Activated naive CD4-positive, alpha-beta T cell treated with anti-CD3 and anti-CD28 coated beads for 36 hours (primary cell): ENCODE results near the gene NUP88. TPM values are rescaled to one million over a fixed set of nuclear protein-coding genes. Genes with fewer than 3 reads are reported as not detected.

Experiments used
- CTCF ChIA-PET: fragments of 350-600 bp; sonication (Branson Sonifier 250); formaldehyde crosslinking; loops from one replicate; lab custom pipeline; 2021; ENCODE audit warnings: antibody characterized with exemption; lab: Charles Lee
- DNase-seq: peaks from one replicate; pipeline ENCODE4 v3.0.0-alpha.2; 2020
- H3K27ac Mint-ChIP-seq: one replicate; pipeline ENCODE4 v1.8.0; 2021; ENCODE audit warnings: mild to moderate bottlenecking, mixed read lengths
- H3K27me3 Mint-ChIP-seq: one replicate; pipeline ENCODE4 v1.8.0; 2021; ENCODE audit warnings: low read depth, mixed read lengths
- H3K36me3 Mint-ChIP-seq: one replicate; pipeline ENCODE4 v1.8.0; 2021; ENCODE audit warnings: low read depth, mixed read lengths
- H3K4me1 Mint-ChIP-seq: one replicate; pipeline ENCODE4 v1.8.0; 2021; ENCODE audit warnings: low read depth, mixed read lengths
- H3K4me3 Mint-ChIP-seq: one replicate; pipeline ENCODE4 v1.8.0; 2021; ENCODE audit warnings: mild to moderate bottlenecking, moderate library complexity, mixed read lengths
- H3K9me3 Mint-ChIP-seq: one replicate; pipeline ENCODE4 v1.8.0; 2021; ENCODE audit warnings: mixed read lengths
- intact Hi-C: fragments of 100-400 bp; cut with micrococcal nuclease; formaldehyde crosslinking; loops from one replicate; pipeline ENCODE4 v1.15.1; 2023
- total RNA-seq, 2 experiments: library from RNA; stranded (reverse); gene quantifications; one replicate each; pipeline ENCODE4 v1.2.3, GENCODE V29; 2021

The NUP88 gene
- total RNA-seq, 2 experiments from 2014 or later: 115 to 131 TPM

DNA sequence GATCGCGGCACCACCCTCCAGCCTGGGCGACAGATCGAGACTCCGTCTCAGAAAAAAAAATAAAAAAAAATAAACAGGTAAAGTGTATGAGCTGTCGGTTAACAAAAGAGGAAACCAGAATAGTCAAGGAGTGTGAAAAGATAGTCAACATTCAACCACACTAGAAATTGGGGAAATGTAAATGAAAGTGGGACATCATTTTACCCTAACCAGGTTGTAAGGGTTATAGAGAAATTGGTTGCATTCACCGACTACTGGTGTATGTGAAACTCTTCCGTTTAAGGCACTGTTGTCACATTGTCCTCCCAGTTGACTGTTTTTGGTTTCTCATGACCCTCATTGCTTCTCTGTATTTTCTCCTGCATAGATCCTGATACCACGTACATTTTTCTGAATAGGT, 74.5 kb downstream of the NUP88 start:
- Mint-ChIP-seq H3K27ac (no peak overlapping the region), H3K27me3 (no peaks in the 10 kb centered on the region)
- CTCF ChIA-PET: interaction anchor here (0.6 kb wide), 1 partner anchor 37 kb away, joined by 3 read pairs; no protein-coding TSS in a partner anchor

More for the DNA sequence above, 74.5 kb downstream of the NUP88 start:
- Mint-ChIP-seq H3K36me3 (peaks cover 11% of the 10 kb centered on the region), H3K9me3 (no peaks in the 10 kb centered on the region), H3K4me3 (no peak overlapping the region), H3K4me1 (no peaks in the 10 kb centered on the region)
- intact Hi-C loops: no loop called here
- DNase-seq: no peak

Other genes with a start within 250 kb of the NUP88 start
- 1 to 10 TPM; 3.9 to 4.1 TPM for gene ZNF594, start 227.8 kb downstream of the NUP88 start, total RNA-seq
- not detected for gene SCIMP, start 184.8 kb downstream of the NUP88 start, total RNA-seq
- 10 to 100 TPM; 57.9 to 59.3 TPM for gene RABEP1, start 137.4 kb downstream of the NUP88 start, total RNA-seq
- gene RPAIN, start 520 bp upstream of the NUP88 start, total RNA-seq: 10 to 100 TPM; 64.7 to 68.8 TPM
- gene C1QBP, start 19.5 kb upstream of the NUP88 start, total RNA-seq: 100 to 1,000 TPM; 435 to 460 TPM
- gene DHX33, start 49.3 kb upstream of the NUP88 start, total RNA-seq: 10 to 100 TPM; 15.9 to 17.1 TPM
- 10 to 100 TPM; 40.7 to 46.4 TPM for gene DERL2, start 66.5 kb upstream of the NUP88 start, total RNA-seq
- gene MIS12, start 66.9 kb upstream of the NUP88 start, total RNA-seq: 10 to 100 TPM; 37.2 to 37.6 TPM
- 10 to 100 TPM; 44.9 to 49.4 TPM for gene NLRP1, start 164.8 kb upstream of the NUP88 start, total RNA-seq